NT2/D1 (cell line): Measurements from ENCODE around the gene VWDE.

Experiments used
- SUZ12 ChIP-seq: IDR thresholded peaks from 2 replicates; pipeline ENCODE4 v1.6.1; 2011; ENCODE audit not compliant: insufficient read length, insufficient read depth; ENCODE audit errors: extremely low read depth
- YY1 ChIP-seq: IDR thresholded peaks from 2 replicates; pipeline ENCODE4 v1.6.1; 2011; ENCODE audit not compliant: insufficient read length, insufficient read depth

GRCh38 chr7:12290761-12291160 is 112.9 kb downstream of the VWDE start:
- TF ChIP-seq YY1 (no peak), SUZ12 (no peak)
